Fibroblast of lung (primary cell): ENCODE measurements around the gene SLC37A2. TPM values are rescaled to one million over a fixed set of nuclear protein-coding genes. Genes with fewer than 3 reads are reported as not detected.

ENCODE experiments used
- DNase-seq, 2 donors: peaks; one replicate each; pipeline versions ENCODE4 v3.0.0 to v3.0.0-alpha.2; 2010; ENCODE audit warnings: low read depth in 2 of 2
- H2AFZ ChIP-seq: 2 replicates; pipeline ENCODE4 v1.5.1; 2012; ENCODE audit warnings: low read length, control low read depth, inconsistent platforms
- H3K27ac ChIP-seq: 2 replicates; pipeline ENCODE4 v1.5.1; 2011; ENCODE audit warnings: low read length, control low read depth; ENCODE audit not compliant: insufficient read depth
- H3K27me3 ChIP-seq: 2 replicates; pipeline ENCODE4 v1.5.1; 2011; ENCODE audit warnings: mild to moderate bottlenecking, low read length; ENCODE audit not compliant: control insufficient read depth, insufficient read depth
- H3K36me3 ChIP-seq: 2 replicates; pipeline ENCODE4 v1.5.1; 2011; ENCODE audit warnings: low read length; ENCODE audit not compliant: control insufficient read depth, insufficient read depth
- H3K4me1 ChIP-seq: 2 replicates; pipeline ENCODE4 v1.5.1; 2011; ENCODE audit warnings: low read length; ENCODE audit not compliant: control insufficient read depth, insufficient read depth; ENCODE audit errors: extremely low read depth
- H3K4me2 ChIP-seq: 2 replicates; pipeline ENCODE4 v1.5.1; 2011; ENCODE audit warnings: low read length, control low read depth; ENCODE audit not compliant: insufficient read depth; ENCODE audit errors: extremely low read depth
- H3K4me3 ChIP-seq, 4 experiments: fragments of 200-600 bp in 1 of 4; sonication (generic) in 1 of 4; replicated peaks in 1 of 4; 2 replicates each; pipeline ENCODE4 v1.5.1; 2011 to 2016; ENCODE audit warnings: low read length in 4 of 4, low read depth in 3 of 4, mild to moderate bottlenecking in 3 of 4, control low read depth in 2 of 4, inconsistent platforms in 1 of 4, mixed read lengths in 1 of 4; ENCODE audit not compliant: insufficient read depth in 1 of 4; ENCODE audit errors: control extremely low read depth in 1 of 4
- H3K79me2 ChIP-seq: 2 replicates; pipeline ENCODE4 v1.5.1; 2012; ENCODE audit warnings: mild to moderate bottlenecking, low read length, inconsistent platforms; ENCODE audit not compliant: control insufficient read depth, insufficient read depth
- H3K9ac ChIP-seq: 2 replicates; pipeline ENCODE4 v1.5.1; 2011; ENCODE audit warnings: mild to moderate bottlenecking, low read length, control low read depth; ENCODE audit not compliant: insufficient read depth
- H3K9me3 ChIP-seq: 2 replicates; pipeline ENCODE4 v1.5.1; 2012; ENCODE audit warnings: low read depth, low read length; ENCODE audit not compliant: control insufficient read depth, insufficient read depth
- H4K20me1 ChIP-seq: 2 replicates; pipeline ENCODE4 v1.5.1; 2011; ENCODE audit warnings: low read length; ENCODE audit not compliant: control insufficient read depth, insufficient read depth; ENCODE audit errors: extremely low read depth
- EZH2 ChIP-seq: IDR thresholded peaks from 2 replicates; pipeline ENCODE4 v1.5.1; 2012; ENCODE audit warnings: low read length, control low read depth, mild to moderate bottlenecking; ENCODE audit errors: missing control alignments
- polyA plus RNA-seq, 2 donors: library from polyadenylated mRNA; depleted of rRNA in 1 of 2; stranded (reverse) in 1 of 2; unstranded in 1 of 2; fragments of >200 nt; gene quantifications; 2 replicates each; pipeline ENCODE4 v1.2.1, GENCODE V29; 2011 to 2012; ENCODE audit warnings: missing spikeins in 1 of 2
- total RNA-seq: library from RNA; depleted of rRNA; stranded (reverse); fragments of >200 nt; gene quantifications from 2 replicates; pipeline ENCODE4 v1.2.1, GENCODE V29; 2014
- TF ChIP-seq, protein P1 (sequence below), 2 donors: IDR thresholded peaks in 1 of 2; conservative IDR thresholded peaks in 1 of 2; 1 replicate in 1 of 2; 2 replicates in 1 of 2; pipeline ENCODE4 v1.5.1; 2011 to 2012; ENCODE audit warnings: low read length in 2 of 2, control low read depth in 1 of 2, inconsistent platforms in 1 of 2, low read depth in 1 of 2, mild to moderate bottlenecking in 1 of 2

The SLC37A2 gene
- total and polyA plus RNA-seq, 2 donors (not counting 1 experiment from before 2014, with no cell fraction given): 0.36 to 0.83 TPM

DNA sequence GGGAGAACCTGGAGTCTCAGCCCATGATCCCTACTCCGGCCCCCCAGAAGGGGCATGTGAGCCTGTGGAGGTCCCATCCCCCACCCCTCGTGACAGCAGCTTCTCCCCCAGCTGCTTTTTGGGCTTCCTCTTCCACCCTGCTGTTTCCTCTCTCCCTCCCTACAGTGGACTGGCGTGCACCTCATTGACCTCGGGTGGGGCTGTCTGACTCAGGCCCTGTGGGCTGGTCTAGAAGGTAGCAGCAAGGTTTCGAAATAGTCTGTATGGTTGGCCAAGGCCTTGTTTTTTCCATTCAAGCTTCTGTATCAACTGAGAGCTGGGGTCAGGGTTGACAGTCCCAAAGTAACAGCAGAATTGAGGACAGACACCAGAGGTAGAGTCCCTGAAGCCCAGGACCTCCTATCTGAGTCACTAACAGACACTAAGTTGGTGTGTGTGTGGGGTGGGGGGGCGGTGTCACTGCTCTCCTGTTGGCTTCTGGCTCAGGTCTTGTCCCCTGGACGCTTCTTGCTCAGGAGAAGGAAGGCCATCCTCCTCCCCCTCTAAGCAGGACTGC lies 7.7 kb downstream of the SLC37A2 start:
- no peaks in the 10 kb centered on the region for H3K9me3 ChIP-seq
- peak; percentile 60 to 84 for DNase-seq
- no peak overlapping the region for H3K27ac ChIP-seq
- peak overlapping the region; percentile 27 for H3K4me2 ChIP-seq
- peaks cover 12% of the 10 kb centered on the region for H3K4me1 ChIP-seq
- H3K27me3 ChIP-seq: no peaks in the 10 kb centered on the region
- H2AFZ ChIP-seq: peak overlapping the region; percentile 9
- no peaks in the 10 kb centered on the region for H3K36me3 ChIP-seq
- TF ChIP-seq EZH2: no peak
- TF ChIP-seq, protein P1, sequence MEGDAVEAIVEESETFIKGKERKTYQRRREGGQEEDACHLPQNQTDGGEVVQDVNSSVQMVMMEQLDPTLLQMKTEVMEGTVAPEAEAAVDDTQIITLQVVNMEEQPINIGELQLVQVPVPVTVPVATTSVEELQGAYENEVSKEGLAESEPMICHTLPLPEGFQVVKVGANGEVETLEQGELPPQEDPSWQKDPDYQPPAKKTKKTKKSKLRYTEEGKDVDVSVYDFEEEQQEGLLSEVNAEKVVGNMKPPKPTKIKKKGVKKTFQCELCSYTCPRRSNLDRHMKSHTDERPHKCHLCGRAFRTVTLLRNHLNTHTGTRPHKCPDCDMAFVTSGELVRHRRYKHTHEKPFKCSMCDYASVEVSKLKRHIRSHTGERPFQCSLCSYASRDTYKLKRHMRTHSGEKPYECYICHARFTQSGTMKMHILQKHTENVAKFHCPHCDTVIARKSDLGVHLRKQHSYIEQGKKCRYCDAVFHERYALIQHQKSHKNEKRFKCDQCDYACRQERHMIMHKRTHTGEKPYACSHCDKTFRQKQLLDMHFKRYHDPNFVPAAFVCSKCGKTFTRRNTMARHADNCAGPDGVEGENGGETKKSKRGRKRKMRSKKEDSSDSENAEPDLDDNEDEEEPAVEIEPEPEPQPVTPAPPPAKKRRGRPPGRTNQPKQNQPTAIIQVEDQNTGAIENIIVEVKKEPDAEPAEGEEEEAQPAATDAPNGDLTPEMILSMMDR (conservative IDR thresholded peaks at IDR 0.05 in 1 of 2, IDR thresholded peaks at IDR 0.05 in 1 of 2; ENCODE audit: low read depth in 1 of 2, low read length in 2 of 2): no peak
- no peaks in the 10 kb centered on the region for H3K79me2 ChIP-seq
- no peak overlapping the region for H3K4me3 ChIP-seq
- no peak overlapping the region for H3K9ac ChIP-seq
- no peaks in the 10 kb centered on the region for H4K20me1 ChIP-seq

DNA sequence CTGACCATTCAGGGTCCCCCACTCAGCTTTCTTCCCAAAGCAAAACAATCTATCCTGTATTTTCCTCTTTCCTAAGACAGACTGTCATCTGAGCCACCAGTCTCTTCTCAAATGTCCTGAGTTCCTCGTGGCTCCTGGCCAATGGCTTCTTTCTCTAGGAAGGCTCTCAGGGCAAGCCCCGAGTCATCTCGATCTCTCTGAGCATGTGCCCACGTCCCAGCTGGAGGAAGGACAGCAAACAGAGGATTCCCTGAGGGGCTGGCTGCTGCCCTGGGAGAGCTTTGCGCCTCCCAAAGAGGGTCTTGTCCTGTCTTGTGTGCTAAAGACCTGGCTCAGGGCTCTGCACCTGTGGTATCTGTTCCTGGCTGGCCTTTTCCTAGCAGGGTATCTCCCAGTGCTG lies 8.3 kb downstream of the SLC37A2 start:
- Histone ChIP-seq H3K27ac (no peak overlapping the region), H3K27me3 (no peaks in the 10 kb centered on the region), H3K4me2 (no peak overlapping the region), H3K79me2 (no peaks in the 10 kb centered on the region), H3K4me3 (no peak overlapping the region), H3K4me1 (peaks cover 12% of the 10 kb centered on the region), H3K9me3 (no peaks in the 10 kb centered on the region), H2AFZ (peak overlapping the region; percentile 18), H3K36me3 (no peaks in the 10 kb centered on the region), H3K9ac (no peak overlapping the region), H4K20me1 (no peaks in the 10 kb centered on the region)
- TF ChIP-seq, protein P1 (conservative IDR thresholded peaks at IDR 0.05 in 1 of 2, IDR thresholded peaks at IDR 0.05 in 1 of 2; ENCODE audit: low read depth in 1 of 2, low read length in 2 of 2): no peak
- TF ChIP-seq EZH2: no peak
- no peak for DNase-seq

DNA sequence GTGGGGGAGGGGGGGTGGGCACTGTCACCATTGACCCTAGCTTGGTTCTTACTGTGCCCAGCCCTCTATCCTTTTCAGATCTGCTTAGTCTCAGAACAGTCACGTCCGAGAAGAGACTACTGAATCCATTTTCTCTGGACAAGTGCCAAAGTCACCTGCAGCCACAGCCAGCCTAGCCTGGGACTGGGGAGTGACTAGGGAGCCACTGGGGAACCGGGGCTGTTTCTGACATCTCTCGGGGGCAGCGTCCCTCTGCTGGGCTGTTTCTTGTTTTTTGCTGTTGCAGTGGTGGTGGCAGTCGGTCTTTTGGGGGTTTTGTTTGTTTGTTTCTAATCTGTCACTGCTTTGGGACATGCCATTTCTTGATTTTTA lies 8.7 kb downstream of the SLC37A2 start:
- H2AFZ ChIP-seq: no peak overlapping the region
- TF ChIP-seq, protein P1 (conservative IDR thresholded peaks at IDR 0.05 in 1 of 2, IDR thresholded peaks at IDR 0.05 in 1 of 2; ENCODE audit: low read depth in 1 of 2, low read length in 2 of 2): no peak
- no peak for TF ChIP-seq EZH2

More for the DNA sequence above, 8.7 kb downstream of the SLC37A2 start:
- no peak for DNase-seq
- H3K9me3 ChIP-seq: no peaks in the 10 kb centered on the region
- no peaks in the 10 kb centered on the region for H4K20me1 ChIP-seq
- H3K4me2 ChIP-seq: no peak overlapping the region
- no peak overlapping the region for H3K27ac ChIP-seq
- no peaks in the 10 kb centered on the region for H3K27me3 ChIP-seq
- no peak overlapping the region for H3K4me3 ChIP-seq
- no peaks in the 10 kb centered on the region for H3K79me2 ChIP-seq
- H3K36me3 ChIP-seq: no peaks in the 10 kb centered on the region
- H3K9ac ChIP-seq: no peak overlapping the region
- peaks cover 12% of the 10 kb centered on the region for H3K4me1 ChIP-seq
